Measurements from ENCODE around the gene TIE1.

- TF ChIP-seq EZH2 (IDR thresholded peaks at IDR 0.05) (no peak), POLR2AphosphoS5 (IDR thresholded peaks at IDR 0.05; ENCODE audit: borderline replicate concordance, low read depth, low read length) (no peak), FOXP2 (optimal IDR thresholded peaks at IDR 0.05; ENCODE audit: control extremely low read depth, extremely low read length, insufficient read depth) (no peak)
Observed at GRCh38 chr1:43322506-43322905, 21.7 kb downstream of the TIE1 start.
